ENCODE measurements around the gene COX11.

COX11 gene

GRCh38 chr17:54947396-54947795, 21.1 kb downstream of the COX11 start:
- peaks cover 6 to 31% (median 17%) of the 10 kb centered on the region in 3 donors for H3K36me3 ChIP-seq
- no peaks in the 10 kb centered on the region for H3K27me3 ChIP-seq
- no peaks in the 10 kb centered on the region for H3K4me1 ChIP-seq
- H3K9me3 ChIP-seq, result no peaks in the 10 kb centered on the region
- intact Hi-C loops (cut with DNase I; ENCODE audit: low total_unique reads), result no loop called here
- H3K4me3 ChIP-seq, result no peak overlapping the region
- no peak for TF ChIP-seq CTCF (IDR thresholded peaks at IDR 0.05)
- no peak for DNase-seq
- no peak overlapping the region for H3K27ac ChIP-seq

GRCh38 chr17:54945671-54946070, 22.8 kb downstream of the COX11 start:
- H3K9me3 ChIP-seq, result no peaks in the 10 kb centered on the region
- H3K4me3 ChIP-seq, result no peak overlapping the region
- no peaks in the 10 kb centered on the region for H3K4me1 ChIP-seq
- DNase-seq, result no peak
- H3K27me3 ChIP-seq, result no peaks in the 10 kb centered on the region
- peaks cover 6 to 24% (median 17%) of the 10 kb centered on the region in 3 donors for H3K36me3 ChIP-seq
- TF ChIP-seq CTCF (IDR thresholded peaks at IDR 0.05), result no peak
- intact Hi-C loops (cut with DNase I; ENCODE audit: low total_unique reads), result no loop called here
- H3K27ac ChIP-seq, result no peak overlapping the region

- Histone ChIP-seq H3K27ac (no peak overlapping the region), H3K4me1 (no peaks in the 10 kb centered on the region), H3K4me3 (no peak overlapping the region), H3K9me3 (no peaks in the 10 kb centered on the region), H3K36me3 (peaks cover 6 to 21% (median 17%) of the 10 kb centered on the region in 3 donors), H3K27me3 (no peaks in the 10 kb centered on the region)
- DNase-seq, result no peak
- intact Hi-C loops (cut with DNase I; ENCODE audit: low total_unique reads), result no loop called here
- no peak for TF ChIP-seq CTCF (IDR thresholded peaks at IDR 0.05)
These were observed 23.2 kb downstream of the COX11 start for GRCh38 chr17:54945231-54945630.

GRCh38 chr17:54944796-54945195, 23.7 kb downstream of the COX11 start:
- Histone ChIP-seq H3K4me1 (no peaks in the 10 kb centered on the region), H3K27me3 (no peaks in the 10 kb centered on the region), H3K27ac (no peak overlapping the region), H3K9me3 (no peaks in the 10 kb centered on the region), H3K36me3 (peaks cover 7 to 24% (median 12%) of the 10 kb centered on the region in 3 donors), H3K4me3 (no peak overlapping the region)
- TF ChIP-seq CTCF (IDR thresholded peaks at IDR 0.05), result no peak
- no peak for DNase-seq
- intact Hi-C loops (cut with DNase I; ENCODE audit: low total_unique reads), result no loop called here

- H3K9me3 ChIP-seq, result no peaks in the 10 kb centered on the region
- peaks cover 8 to 31% (median 19%) of the 10 kb centered on the region in 3 donors for H3K36me3 ChIP-seq
- no peak overlapping the region for H3K4me3 ChIP-seq
- TF ChIP-seq CTCF (IDR thresholded peaks at IDR 0.05), result no peak
- H3K27me3 ChIP-seq, result no peaks in the 10 kb centered on the region
- no peak for DNase-seq
- H3K27ac ChIP-seq, result no peak overlapping the region
- no peaks in the 10 kb centered on the region for H3K4me1 ChIP-seq
- intact Hi-C loops (cut with DNase I; ENCODE audit: low total_unique reads), result no loop called here
These were observed 27.2 kb downstream of the COX11 start for GRCh38 chr17:54941285-54941684.

GRCh38 chr17:54937426-54937825, 31.0 kb downstream of the COX11 start:
- TF ChIP-seq CTCF (IDR thresholded peaks at IDR 0.05), result no peak
- Histone ChIP-seq H3K36me3 (peaks cover 26 to 67% (median 45%) of the 10 kb centered on the region in 3 donors), H3K9me3 (no peaks in the 10 kb centered on the region), H3K4me1 (no peaks in the 10 kb centered on the region), H3K27me3 (no peaks in the 10 kb centered on the region), H3K4me3 (no peak overlapping the region), H3K27ac (no peak overlapping the region)
- intact Hi-C loops (cut with DNase I; ENCODE audit: low total_unique reads), result no loop called here
- no peak for DNase-seq

Data from tibial artery (tissue), 4 donors.